GM18499 (cell line): Measurements from ENCODE around the gene PDE4B.

Experiments
- ATAC-seq: cut with Tn5 transposase; IDR thresholded peaks from one replicate; pipeline ENCODE4 v1.9.1; 2021; ENCODE audit warnings: moderate number of reproducible peaks; ENCODE audit not compliant: insufficient read depth, unreplicated experiment

The PDE4B gene

DNA sequence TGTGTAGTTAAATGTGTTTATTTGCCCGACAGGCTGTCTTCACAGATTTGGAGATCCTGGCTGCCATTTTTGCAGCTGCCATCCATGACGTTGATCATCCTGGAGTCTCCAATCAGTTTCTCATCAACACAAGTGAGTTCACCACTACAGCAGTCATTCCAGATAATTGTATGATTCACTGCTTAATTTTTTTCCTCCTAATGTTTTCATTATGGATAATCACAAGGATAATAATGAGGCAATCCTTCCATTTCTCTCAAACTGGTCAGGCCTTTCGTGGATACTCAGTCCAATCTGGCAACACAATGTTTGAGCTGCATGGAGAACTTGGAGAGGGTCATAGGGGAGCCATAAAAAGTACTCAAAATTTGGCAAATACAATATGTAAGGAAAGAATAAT, 572.9 kb downstream of the PDE4B start:
- ATAC-seq: no peak

GRCh38 chr1:66366634-66367033, 573.9 kb downstream of the PDE4B start:
- no peak for ATAC-seq

DNA sequence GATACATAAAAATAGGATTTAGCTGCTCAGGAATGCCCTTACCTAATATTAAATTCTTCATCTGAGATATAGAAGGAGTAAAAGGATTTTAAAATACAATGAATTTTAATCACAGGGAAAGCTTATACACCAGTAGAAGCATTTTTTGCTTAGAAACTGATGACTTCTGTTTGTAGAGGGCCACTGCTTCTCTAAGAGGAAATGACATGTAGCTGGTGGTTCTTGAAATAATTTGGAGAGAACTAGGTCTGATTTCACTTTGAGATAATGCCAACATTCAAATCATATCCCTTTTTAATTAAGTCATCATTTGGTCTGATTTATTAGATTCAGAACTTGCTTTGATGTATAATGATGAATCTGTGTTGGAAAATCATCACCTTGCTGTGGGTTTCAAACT, 574.7 kb downstream of the PDE4B start:
- no peak for ATAC-seq

GRCh38 chr1:66368261-66368660, 575.6 kb downstream of the PDE4B start:
- no peak for ATAC-seq

DNA sequence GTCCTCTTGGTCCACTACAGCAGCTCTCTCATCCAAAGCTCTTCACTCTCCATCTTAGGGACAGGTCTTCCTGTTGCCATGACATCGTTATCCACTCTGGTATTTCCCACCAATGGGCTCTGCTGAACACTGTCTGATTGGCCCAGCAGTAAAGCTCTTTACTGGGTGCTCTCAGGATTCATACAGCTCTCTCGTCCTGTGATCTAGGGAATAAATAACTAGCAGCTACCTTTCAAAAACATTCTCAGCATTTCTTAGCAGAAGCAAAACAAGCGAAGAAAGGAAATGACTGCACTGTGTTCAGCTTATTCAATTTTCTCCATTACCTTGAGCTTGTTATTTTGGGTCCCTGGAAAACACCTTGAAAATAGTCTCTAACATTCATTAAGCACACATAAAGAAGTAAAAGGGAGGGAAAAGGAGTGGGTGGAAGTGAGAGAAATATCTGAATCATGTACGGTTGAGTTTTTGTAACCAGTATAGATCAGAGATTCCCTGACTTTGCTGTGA, 577.8 kb downstream of the PDE4B start:
- ATAC-seq: no peak

GRCh38 chr1:66371233-66372005, 578.7 kb downstream of the PDE4B start:
- no peak for ATAC-seq

DNA sequence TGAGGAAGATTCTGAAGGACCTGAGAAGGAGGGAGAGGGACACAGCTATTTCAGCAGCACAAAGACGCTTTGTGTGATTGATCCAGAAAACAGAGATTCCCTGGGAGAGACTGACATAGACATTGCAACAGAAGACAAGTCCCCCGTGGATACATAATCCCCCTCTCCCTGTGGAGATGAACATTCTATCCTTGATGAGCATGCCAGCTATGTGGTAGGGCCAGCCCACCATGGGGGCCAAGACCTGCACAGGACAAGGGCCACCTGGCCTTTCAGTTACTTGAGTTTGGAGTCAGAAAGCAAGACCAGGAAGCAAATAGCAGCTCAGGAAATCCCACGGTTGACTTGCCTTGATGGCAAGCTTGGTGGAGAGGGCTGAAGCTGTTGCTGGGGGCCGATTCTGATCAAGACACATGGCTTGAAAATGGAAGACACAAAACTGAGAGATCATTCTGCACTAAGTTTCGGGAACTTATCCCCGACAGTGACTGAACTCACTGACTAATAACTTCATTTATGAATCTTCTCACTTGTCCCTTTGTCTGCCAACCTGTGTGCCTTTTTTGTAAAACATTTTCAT, 579.9 kb downstream of the PDE4B start:
- no peak for ATAC-seq

GRCh38 chr1:66373157-66373591, 580.5 kb downstream of the PDE4B start:
- no peak for ATAC-seq

DNA sequence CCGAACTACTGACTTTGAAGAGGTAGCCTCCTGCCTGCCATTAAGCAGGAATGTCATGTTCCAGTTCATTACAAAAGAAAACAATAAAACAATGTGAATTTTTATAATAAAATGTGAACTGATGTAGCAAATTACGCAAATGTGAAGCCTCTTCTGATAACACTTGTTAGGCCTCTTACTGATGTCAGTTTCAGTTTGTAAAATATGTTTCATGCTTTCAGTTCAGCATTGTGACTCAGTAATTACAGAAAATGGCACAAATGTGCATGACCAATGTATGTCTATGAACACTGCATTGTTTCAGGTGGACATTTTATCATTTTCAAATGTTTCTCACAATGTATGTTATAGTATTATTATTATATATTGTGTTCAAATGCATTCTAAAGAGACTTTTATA, 581.5 kb downstream of the PDE4B start:
- ATAC-seq: peak; percentile 31

DNA sequence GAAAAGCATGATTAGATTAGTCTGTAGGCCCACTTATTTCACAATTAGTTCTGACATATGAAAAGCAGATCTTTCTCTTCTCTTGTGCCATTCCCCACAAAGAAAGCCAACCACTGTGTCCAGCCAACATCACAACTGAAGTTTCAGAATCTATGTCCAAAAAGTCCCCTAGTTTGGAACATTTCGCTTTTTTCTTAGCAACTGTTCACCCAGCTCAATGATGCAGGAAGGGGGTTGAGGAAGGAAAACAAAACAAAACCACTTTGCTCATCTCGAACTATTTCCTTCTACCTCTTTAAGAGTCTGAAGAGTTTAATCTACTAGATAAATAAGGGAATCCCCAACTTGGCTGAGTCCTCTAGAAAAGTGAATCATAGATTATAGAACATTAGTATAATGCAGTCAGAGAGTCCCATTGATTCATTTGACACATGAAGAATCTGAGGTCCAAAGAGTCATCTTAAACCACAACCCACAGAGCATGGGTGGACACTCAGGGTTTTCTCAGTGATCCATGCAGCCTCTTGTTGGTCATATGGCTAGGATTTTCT, 581.9 kb downstream of the PDE4B start:
- ATAC-seq: peak; percentile 48

GRCh38 chr1:66375125-66375524, 582.4 kb downstream of the PDE4B start:
- no peak for ATAC-seq

DNA sequence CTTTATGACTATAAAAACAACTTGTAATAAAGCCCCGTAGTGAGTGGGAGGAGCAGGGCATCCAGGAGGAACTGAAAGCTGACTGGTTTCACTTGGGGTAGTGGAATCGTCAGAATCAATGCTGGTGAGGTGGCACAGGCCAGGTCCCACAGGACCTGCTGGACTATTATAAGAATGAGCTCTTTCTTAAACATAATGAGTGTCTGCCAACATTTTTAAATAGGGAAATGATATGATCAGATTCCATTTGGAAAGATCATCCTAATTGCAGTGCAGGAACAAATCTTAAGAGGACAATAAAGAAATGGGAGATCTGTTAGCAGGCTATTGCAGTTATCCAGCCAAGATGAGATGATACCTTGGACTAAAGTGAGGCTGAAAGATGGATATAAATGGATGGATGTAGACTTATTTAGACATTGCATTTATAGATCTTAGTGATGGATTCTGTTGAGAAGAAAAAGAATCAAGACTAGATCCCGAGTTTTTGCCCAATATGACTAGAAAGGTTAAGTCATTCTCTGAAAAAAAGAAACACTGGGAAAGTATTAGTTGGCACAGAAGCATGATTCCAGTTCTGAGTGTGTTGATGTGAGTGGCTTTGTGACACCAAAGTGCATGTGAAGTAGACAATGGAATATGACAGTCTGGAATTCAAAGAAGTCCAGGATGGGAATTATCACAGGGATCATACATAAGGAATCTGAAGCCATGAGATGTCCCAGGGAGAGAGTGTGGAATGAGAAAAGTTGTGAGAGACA, 587.9 kb downstream of the PDE4B start:
- ATAC-seq: peak; percentile 96

DNA sequence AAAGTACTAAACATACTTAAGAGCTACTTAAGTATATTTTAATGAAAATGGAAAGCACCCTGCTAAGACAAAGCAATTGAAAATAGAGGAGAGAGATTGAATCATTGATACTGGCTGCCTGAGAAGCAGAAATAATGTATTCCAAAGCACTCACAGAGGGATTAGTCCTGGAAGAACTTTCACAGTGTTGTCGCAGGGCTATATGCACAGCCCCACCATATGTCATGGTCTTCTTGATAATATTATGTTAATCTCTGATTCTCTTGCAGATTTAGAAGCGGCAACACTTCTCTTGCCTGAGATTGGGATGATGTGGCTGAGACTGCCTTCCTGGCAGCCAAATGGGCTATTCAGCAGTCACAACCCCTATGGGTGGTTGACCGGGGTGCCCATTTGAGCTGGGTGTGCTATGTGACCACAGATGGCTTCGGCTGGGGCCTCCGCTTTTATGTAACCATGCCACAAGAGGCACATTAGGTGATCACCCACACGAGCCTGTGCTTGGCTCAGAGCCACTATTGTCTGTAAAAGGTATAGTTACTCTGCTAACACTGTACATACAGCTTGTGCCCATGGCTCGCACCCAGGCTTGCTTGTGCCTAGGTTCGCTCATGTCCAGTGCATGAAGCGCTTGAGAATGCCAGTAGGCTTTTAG, 589.1 kb downstream of the PDE4B start:
- ATAC-seq: no peak

- no peak for ATAC-seq
Observed at GRCh38 chr1:66383168-66383567, 590.5 kb downstream of the PDE4B start.

DNA sequence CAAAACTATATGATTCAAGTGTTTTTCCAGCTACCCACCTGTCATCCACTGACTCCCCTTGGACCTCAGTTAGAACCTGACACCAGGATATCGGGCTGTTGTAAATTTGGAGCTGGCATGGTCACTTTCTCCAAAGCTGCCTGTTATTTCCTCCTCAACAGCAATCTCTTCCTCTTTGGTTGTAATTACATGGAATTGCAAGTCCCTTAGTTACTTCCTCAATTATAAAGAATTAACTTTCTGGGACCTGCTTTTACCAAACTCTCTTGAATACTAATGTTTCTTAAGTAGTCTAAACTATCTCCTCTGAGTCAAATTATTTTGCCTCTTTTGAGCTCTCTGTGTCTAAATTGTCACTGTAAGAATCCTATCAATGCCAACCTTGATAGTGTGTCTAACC, 590.9 kb downstream of the PDE4B start:
- no peak for ATAC-seq

GRCh38 chr1:66384258-66384921, 591.7 kb downstream of the PDE4B start:
- ATAC-seq: no peak

DNA sequence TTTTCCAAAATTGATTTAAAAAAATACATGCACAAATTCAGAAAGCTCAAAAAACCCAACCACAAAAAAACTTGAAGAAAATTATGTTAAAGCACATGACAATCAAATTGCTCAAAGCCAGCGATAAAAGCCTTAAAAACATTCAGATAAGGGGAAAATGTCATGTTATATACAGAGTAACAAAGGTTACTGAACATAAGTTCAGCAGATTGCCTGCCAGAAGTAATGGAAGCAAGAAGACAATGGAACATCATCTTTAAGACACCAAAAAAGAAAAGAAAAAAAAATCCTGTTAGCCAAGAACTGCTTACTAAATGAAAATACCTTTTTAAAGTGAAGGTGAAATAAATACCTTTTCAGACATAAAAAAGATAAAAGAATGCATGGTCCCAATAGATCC, 594.0 kb downstream of the PDE4B start:
- no peak for ATAC-seq

DNA sequence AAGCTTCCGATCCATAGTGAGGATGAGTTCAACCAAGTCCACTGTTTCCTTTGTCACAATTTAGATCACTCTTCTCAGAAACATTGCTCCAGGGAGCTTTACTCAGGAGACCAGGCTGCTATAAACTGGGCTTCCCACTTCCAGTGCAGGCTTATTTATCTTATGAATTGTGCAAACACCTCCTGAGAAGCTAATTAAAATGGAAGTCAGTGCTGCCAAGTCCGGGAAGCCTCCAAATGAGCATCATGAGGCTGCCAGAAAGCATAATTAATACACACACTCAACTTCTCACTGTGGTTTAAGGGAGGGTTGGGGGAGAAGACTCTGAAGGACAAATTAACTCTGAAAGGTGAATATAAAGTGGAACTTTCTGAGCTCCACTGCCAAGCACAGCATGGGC, 596.2 kb downstream of the PDE4B start:
- no peak for ATAC-seq

GRCh38 chr1:66393586-66394287, 601.0 kb downstream of the PDE4B start:
- no peak for ATAC-seq
